Neural cell (in vitro differentiated cells): Measurements from ENCODE around the gene LPCAT3. TPM values are rescaled to one million over a fixed set of nuclear protein-coding genes. Genes with fewer than 3 reads are reported as not detected.
A peak's percentile ranks its signal among the peaks of the same experiment; 100 is the strongest.

Experiments
- H2AFZ ChIP-seq: fragments of 200-600, 300-800 bp; sonication (generic), shearing (Covaris generic); 2 replicates; pipeline ENCODE4 v1.6.0; 2014; ENCODE audit warnings: low read depth, mild to moderate bottlenecking, antibody characterized with exemption, low read length, moderate library complexity
- H3F3A ChIP-seq: fragments of 200-600 bp; shearing (Covaris generic); 2 replicates; pipeline ENCODE4 v1.6.1; 2016; ENCODE audit warnings: mild to moderate bottlenecking, moderate library complexity, mixed read lengths, antibody characterized with exemption, low read length; ENCODE audit not compliant: insufficient read depth, poor library complexity, severe bottlenecking
- H3K27ac ChIP-seq: fragments of 200-600, 300-800 bp; sonication (generic), shearing (Covaris generic); 2 replicates; pipeline ENCODE4 v1.5.1; 2014; ENCODE audit warnings: mild to moderate bottlenecking, low read length, moderate library complexity
- H3K27me3 ChIP-seq: fragments of 300-800, 200-600 bp; sonication (generic), shearing (Covaris generic); 2 replicates; pipeline ENCODE4 v1.6.0; 2014; ENCODE audit warnings: mild to moderate bottlenecking, low read depth, low read length, moderate library complexity; ENCODE audit not compliant: insufficient read depth
- H3K36me3 ChIP-seq: fragments of 300-800, 200-600 bp; sonication (generic), shearing (Covaris generic); 2 replicates; pipeline ENCODE4 v1.5.1; 2014; ENCODE audit warnings: mild to moderate bottlenecking, antibody characterized with exemption, low read length, moderate library complexity; ENCODE audit not compliant: insufficient read depth
- H3K4me2 ChIP-seq: fragments of 300-800, 200-600 bp; sonication (generic), shearing (Covaris generic); 2 replicates; pipeline ENCODE4 v1.6.0; 2014; ENCODE audit warnings: mild to moderate bottlenecking, low read length
- H3K4me3 ChIP-seq: fragments of 300-800, 200-600 bp; sonication (generic), shearing (Covaris generic); 2 replicates; pipeline ENCODE4 v1.5.1; 2014; ENCODE audit warnings: mild to moderate bottlenecking, low read length, moderate library complexity
- H3K79me2 ChIP-seq: fragments of 200-600 bp; shearing (Covaris generic); replicated peaks from 2 replicates; pipeline ENCODE4 v1.6.0; 2014; ENCODE audit warnings: mild to moderate bottlenecking, low read length, moderate library complexity; ENCODE audit not compliant: insufficient read depth
- H3K9ac ChIP-seq: fragments of 300-800, 200-600 bp; sonication (generic), shearing (Covaris generic); 2 replicates; pipeline ENCODE4 v1.6.1; 2016; ENCODE audit warnings: mild to moderate bottlenecking, low read length, mixed read lengths
- H3K9me2 ChIP-seq: fragments of 200-600 bp; shearing (Covaris generic); 2 replicates; pipeline ENCODE4 v1.6.1; 2016; ENCODE audit warnings: mild to moderate bottlenecking, low read length, mixed read lengths; ENCODE audit not compliant: insufficient read depth
- H3K9me3 ChIP-seq: fragments of 200-600, 300-800 bp; sonication (generic), shearing (Covaris generic); 2 replicates; pipeline ENCODE4 v1.6.1; 2016; ENCODE audit warnings: mild to moderate bottlenecking, mixed run types, low read length, moderate library complexity, mixed read lengths
- H4K20me1 ChIP-seq: fragments of 200-600 bp; shearing (Covaris generic); 2 replicates; pipeline ENCODE4 v1.6.1; 2016; ENCODE audit warnings: mild to moderate bottlenecking, mixed run types; ENCODE audit not compliant: insufficient read depth
- EP300 ChIP-seq: fragments of 450-650 bp; conservative IDR thresholded peaks from 2 replicates; pipeline ENCODE4 v1.6.1; 2014; ENCODE audit warnings: antibody characterized with exemption, mild to moderate bottlenecking, moderate library complexity; ENCODE audit not compliant: poor library complexity, severe bottlenecking
- EZH2 ChIP-seq: fragments of 200-600, 300-800 bp; shearing (Covaris generic), sonication (generic); IDR thresholded peaks from 2 replicates; pipeline ENCODE4 v1.6.1; 2014; ENCODE audit warnings: antibody characterized with exemption, low read length, borderline replicate concordance, mild to moderate bottlenecking; ENCODE audit not compliant: insufficient read depth, poor library complexity, severe bottlenecking
- MXI1 ChIP-seq: fragments of 450-650 bp; conservative IDR thresholded peaks from 2 replicates; pipeline ENCODE4 v1.6.1; 2014; ENCODE audit warnings: antibody characterized with exemption, mild to moderate bottlenecking; ENCODE audit not compliant: poor library complexity, severe bottlenecking
- POLR2AphosphoS5 ChIP-seq: IDR thresholded peaks from 2 replicates; pipeline ENCODE4 v1.6.1; 2012
- RAD21 ChIP-seq: fragments of 450-650 bp; conservative IDR thresholded peaks from 2 replicates; pipeline ENCODE4 v1.6.1; 2014; ENCODE audit warnings: antibody characterized with exemption, mild to moderate bottlenecking, moderate library complexity
- SMC3 ChIP-seq: fragments of 450-650 bp; conservative IDR thresholded peaks from 2 replicates; pipeline ENCODE4 v1.6.1; 2014; ENCODE audit warnings: antibody characterized with exemption, mild to moderate bottlenecking, moderate library complexity; ENCODE audit not compliant: poor library complexity
- TAF1 ChIP-seq: IDR thresholded peaks from 2 replicates; pipeline ENCODE4 v1.6.1; 2012; ENCODE audit warnings: low read depth
- polyA plus RNA-seq: library from polyadenylated mRNA; depleted of rRNA; stranded (reverse); fragments of >200 nt; gene quantifications from 2 replicates; pipeline ENCODE4 v1.2.3, GENCODE V29; 2014
- TF ChIP-seq, protein P1 (sequence below): IDR thresholded peaks from 2 replicates; pipeline ENCODE4 v1.6.1; 2012; ENCODE audit warnings: borderline replicate concordance
- TF ChIP-seq, protein P2 (sequence below): fragments of 450-650 bp; IDR thresholded peaks from 2 replicates; pipeline ENCODE4 v1.5.1; 2014; ENCODE audit warnings: antibody characterized with exemption, mild to moderate bottlenecking, moderate library complexity; ENCODE audit not compliant: poor library complexity, severe bottlenecking

LPCAT3 gene
- polyA plus RNA-seq, 1 donor from 2014 or later = 14.4 TPM

DNA sequence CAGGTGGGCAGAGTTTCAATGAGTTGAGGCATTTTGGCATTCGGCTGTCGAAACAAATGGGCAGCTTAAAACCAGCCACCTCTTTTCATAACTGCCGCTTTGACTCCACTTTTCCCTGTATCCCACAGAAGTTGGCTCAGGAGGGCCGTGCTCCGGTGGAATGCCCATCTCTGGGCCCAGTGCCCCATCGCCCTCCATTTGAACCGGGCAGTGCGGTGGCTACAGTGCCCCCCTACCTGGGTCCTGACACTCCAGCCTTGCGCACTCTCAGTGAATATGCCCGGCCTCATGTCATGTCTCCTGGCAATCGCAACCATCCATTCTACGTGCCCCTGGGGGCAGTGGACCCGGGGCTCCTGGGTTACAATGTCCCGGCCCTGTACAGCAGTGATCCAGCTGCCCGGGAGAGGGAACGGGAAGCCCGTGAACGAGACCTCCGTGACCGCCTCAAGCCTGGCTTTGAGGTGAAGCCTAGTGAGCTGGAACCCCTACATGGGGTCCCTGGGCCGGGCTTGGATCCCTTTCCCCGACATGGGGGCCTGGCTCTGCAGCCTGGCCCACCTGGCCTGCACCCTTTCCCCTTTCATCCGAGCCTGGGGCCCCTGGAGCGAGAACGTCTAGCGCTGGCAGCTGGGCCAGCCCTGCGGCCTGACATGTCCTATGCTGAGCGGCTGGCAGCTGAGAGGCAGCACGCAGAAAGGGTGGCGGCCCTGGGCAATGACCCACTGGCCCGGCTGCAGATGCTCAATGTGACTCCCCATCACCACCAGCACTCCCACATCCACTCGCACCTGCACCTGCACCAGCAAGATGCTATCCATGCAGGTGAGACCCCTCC is 79.7 kb downstream of the LPCAT3 start:
- H3K4me3 ChIP-seq = peak overlapping the region; percentile 71
- no peaks in the 10 kb centered on the region for H3K9me2 ChIP-seq
- peak overlapping the region; percentile 91 for H3K27ac ChIP-seq
- H3K9ac ChIP-seq = peak overlapping the region; percentile 42
- peaks cover 8% of the 10 kb centered on the region for H3K36me3 ChIP-seq
- no peak for TF ChIP-seq SMC3
- H3K4me2 ChIP-seq = no peak overlapping the region
- no peaks in the 10 kb centered on the region for H3K27me3 ChIP-seq
- peaks cover 7% of the 10 kb centered on the region for H3F3A ChIP-seq
- no peaks in the 10 kb centered on the region for H3K9me3 ChIP-seq
- H2AFZ ChIP-seq = no peak overlapping the region
- peaks cover 10% of the 10 kb centered on the region for H3K79me2 ChIP-seq
- H4K20me1 ChIP-seq = peaks cover 3% of the 10 kb centered on the region

DNA sequence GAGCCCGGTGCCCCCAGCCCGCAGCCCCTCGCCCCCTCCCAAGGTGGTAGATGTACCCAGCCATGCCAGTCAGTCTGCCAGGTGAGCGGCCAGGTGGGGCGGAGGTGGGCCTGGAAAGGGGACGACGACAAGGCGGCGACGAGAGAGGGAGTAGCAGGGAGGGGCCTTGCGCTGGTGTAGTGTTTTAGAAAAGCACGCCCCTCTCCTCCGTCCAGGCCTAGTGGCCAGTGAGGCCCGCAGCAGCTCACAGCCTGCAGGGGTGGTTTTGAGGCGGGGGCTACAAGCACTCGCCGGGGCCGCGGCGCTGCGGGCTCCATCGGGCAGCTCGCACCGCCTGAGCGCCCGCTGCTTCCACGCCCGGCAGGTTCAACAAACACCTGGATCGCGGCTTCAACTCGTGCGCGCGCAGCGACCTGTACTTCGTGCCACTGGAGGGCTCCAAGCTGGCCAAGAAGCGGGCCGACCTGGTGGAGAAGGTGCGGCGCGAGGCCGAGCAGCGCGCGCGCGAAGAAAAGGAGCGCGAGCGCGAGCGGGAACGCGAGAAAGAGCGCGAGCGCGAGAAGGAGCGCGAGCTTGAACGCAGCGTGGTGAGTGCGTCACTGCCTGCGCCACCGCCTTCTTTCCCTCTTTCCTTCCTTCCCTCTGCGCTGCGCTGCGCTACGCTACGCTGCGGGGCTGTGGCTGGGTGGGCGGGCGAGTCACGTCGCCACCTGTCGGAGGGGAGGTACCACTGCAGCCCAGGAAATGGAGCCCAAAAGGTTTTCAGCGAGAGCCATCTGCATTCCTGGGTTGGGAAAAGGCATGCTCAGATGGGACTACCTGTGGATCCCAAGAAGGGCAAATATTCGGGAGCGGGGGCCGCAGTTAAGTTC is 80.6 kb downstream of the LPCAT3 start:
- Histone ChIP-seq H3K4me3 (peak overlapping the region; percentile 71), H2AFZ (no peak overlapping the region), H4K20me1 (peaks cover 9% of the 10 kb centered on the region), H3K9ac (peak overlapping the region; percentile 86), H3K4me2 (peak overlapping the region; percentile 51), H3K36me3 (peaks cover 8% of the 10 kb centered on the region), H3K27me3 (no peaks in the 10 kb centered on the region), H3K79me2 (peaks cover 15% of the 10 kb centered on the region), H3K9me2 (no peaks in the 10 kb centered on the region), H3K9me3 (no peaks in the 10 kb centered on the region), H3F3A (peaks cover 7% of the 10 kb centered on the region), H3K27ac (peak overlapping the region; percentile 91)
- TF ChIP-seq, protein P1, sequence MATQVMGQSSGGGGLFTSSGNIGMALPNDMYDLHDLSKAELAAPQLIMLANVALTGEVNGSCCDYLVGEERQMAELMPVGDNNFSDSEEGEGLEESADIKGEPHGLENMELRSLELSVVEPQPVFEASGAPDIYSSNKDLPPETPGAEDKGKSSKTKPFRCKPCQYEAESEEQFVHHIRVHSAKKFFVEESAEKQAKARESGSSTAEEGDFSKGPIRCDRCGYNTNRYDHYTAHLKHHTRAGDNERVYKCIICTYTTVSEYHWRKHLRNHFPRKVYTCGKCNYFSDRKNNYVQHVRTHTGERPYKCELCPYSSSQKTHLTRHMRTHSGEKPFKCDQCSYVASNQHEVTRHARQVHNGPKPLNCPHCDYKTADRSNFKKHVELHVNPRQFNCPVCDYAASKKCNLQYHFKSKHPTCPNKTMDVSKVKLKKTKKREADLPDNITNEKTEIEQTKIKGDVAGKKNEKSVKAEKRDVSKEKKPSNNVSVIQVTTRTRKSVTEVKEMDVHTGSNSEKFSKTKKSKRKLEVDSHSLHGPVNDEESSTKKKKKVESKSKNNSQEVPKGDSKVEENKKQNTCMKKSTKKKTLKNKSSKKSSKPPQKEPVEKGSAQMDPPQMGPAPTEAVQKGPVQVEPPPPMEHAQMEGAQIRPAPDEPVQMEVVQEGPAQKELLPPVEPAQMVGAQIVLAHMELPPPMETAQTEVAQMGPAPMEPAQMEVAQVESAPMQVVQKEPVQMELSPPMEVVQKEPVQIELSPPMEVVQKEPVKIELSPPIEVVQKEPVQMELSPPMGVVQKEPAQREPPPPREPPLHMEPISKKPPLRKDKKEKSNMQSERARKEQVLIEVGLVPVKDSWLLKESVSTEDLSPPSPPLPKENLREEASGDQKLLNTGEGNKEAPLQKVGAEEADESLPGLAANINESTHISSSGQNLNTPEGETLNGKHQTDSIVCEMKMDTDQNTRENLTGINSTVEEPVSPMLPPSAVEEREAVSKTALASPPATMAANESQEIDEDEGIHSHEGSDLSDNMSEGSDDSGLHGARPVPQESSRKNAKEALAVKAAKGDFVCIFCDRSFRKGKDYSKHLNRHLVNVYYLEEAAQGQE = peak; percentile 70
- TF ChIP-seq EZH2 = no peak
- TF ChIP-seq RAD21 = peak; percentile 74
- peak; percentile 78 for TF ChIP-seq EP300
- peak; percentile 91 for TF ChIP-seq MXI1
- no peak for TF ChIP-seq TAF1
- TF ChIP-seq SMC3 = peak; percentile 84
- TF ChIP-seq, protein P2, sequence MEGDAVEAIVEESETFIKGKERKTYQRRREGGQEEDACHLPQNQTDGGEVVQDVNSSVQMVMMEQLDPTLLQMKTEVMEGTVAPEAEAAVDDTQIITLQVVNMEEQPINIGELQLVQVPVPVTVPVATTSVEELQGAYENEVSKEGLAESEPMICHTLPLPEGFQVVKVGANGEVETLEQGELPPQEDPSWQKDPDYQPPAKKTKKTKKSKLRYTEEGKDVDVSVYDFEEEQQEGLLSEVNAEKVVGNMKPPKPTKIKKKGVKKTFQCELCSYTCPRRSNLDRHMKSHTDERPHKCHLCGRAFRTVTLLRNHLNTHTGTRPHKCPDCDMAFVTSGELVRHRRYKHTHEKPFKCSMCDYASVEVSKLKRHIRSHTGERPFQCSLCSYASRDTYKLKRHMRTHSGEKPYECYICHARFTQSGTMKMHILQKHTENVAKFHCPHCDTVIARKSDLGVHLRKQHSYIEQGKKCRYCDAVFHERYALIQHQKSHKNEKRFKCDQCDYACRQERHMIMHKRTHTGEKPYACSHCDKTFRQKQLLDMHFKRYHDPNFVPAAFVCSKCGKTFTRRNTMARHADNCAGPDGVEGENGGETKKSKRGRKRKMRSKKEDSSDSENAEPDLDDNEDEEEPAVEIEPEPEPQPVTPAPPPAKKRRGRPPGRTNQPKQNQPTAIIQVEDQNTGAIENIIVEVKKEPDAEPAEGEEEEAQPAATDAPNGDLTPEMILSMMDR = peak; percentile 99
- peak; percentile 93 for TF ChIP-seq POLR2AphosphoS5
